Measurements from ENCODE around the gene MOCS1. TPM values are rescaled to one million over a fixed set of nuclear protein-coding genes. Genes with fewer than 3 reads are reported as not detected.

The MOCS1 gene
- total and polyA plus RNA-seq, 2 experiments from 2014 or later, result 17.2 to 28.1 TPM

GRCh38 chr6:39896701-39897100 lies 37.6 kb downstream of the MOCS1 start (continued):
- TF ChIP-seq ZNF462 (CRISPR knock-in tag; IDR thresholded peaks at IDR 0.05), result no peak

GRCh38 chr6:39893286-39893685 lies 41.0 kb downstream of the MOCS1 start:
- H3K27ac Mint-ChIP-seq, result no peak overlapping the region
- H3K9me2 ChIP-seq (ENCODE audit: insufficient read depth), result 0 out of 2 replicates have a peak, but pooled peaks cover 11% of the 10 kb centered on the region

More at GRCh38 chr6:39893286-39893685, 41.0 kb downstream of the MOCS1 start:
- peaks cover 3% of the 10 kb centered on the region; the same call in 1 of the 3 replicates for H3K36me3 Mint-ChIP-seq (ENCODE audit: low read depth)
- DNase-seq (ENCODE audit: low spot score) (no peak), ATAC-seq (no peak)
- Histone ChIP-seq H3F3A (replicated peaks; ENCODE audit: low read depth) (no peaks in the 10 kb centered on the region), H3K27ac (ENCODE audit: low read depth) (no peak overlapping the region), H3K4me2 (no peak overlapping the region), H4K20me1 (replicated peaks; ENCODE audit: insufficient read depth) (no peaks in the 10 kb centered on the region), H3K36me3 (ENCODE audit: insufficient read depth) (no peaks in the 10 kb centered on the region), H3K4me3 (no peak overlapping the region), H3K79me2 (replicated peaks; ENCODE audit: insufficient read depth) (no peaks in the 10 kb centered on the region), H3K4me1 (ENCODE audit: insufficient read depth) (peaks cover 13% of the 10 kb centered on the region), H3K27me3 (ENCODE audit: insufficient read depth) (no peaks in the 10 kb centered on the region), H2AFZ (no peak overlapping the region)
- no peaks in the 10 kb centered on the region for H3K9me3 Mint-ChIP-seq
- TF ChIP-seq ZNF462 (CRISPR knock-in tag; IDR thresholded peaks at IDR 0.05) (no peak), EZH2 (IDR thresholded peaks at IDR 0.05; ENCODE audit: low read depth, unreplicated experiment) (no peak)
- H3K4me1 Mint-ChIP-seq, result peaks cover 14% of the 10 kb centered on the region
- peaks cover 2% of the 10 kb centered on the region for H3K27me3 Mint-ChIP-seq (ENCODE audit: insufficient read depth, low read depth, poor library complexity)
- H3K4me3 Mint-ChIP-seq, result no peak overlapping the region
